Colonic mucosa (tissue), 4 donors: ENCODE measurements around the gene PHACTR1. TPM values are rescaled to one million over a fixed set of nuclear protein-coding genes. Genes with fewer than 3 reads are reported as not detected.

Experiments used
- DNase-seq: peaks from one replicate; pipeline ENCODE4 v3.0.0-alpha.2; 2020
- H3K27ac ChIP-seq: fragments of 200-600 bp; one replicate; pipeline ENCODE4 v1.8.0; 2021
- H3K27me3 ChIP-seq: fragments of 200-600 bp; one replicate; pipeline ENCODE4 v1.8.0; 2021
- H3K36me3 ChIP-seq: fragments of 200-600 bp; one replicate; pipeline ENCODE4 v1.8.0; 2021
- H3K4me1 ChIP-seq: fragments of 200-600 bp; one replicate; pipeline ENCODE4 v1.8.0; 2021; ENCODE audit warnings: mild to moderate bottlenecking
- H3K4me3 ChIP-seq: fragments of 200-600 bp; one replicate; pipeline ENCODE4 v1.8.0; 2021
- H3K9ac ChIP-seq, 2 donors: one replicate each; pipeline ENCODE4 v1.7.0; 2013; ENCODE audit warnings: control low read depth in 2 of 2, low read depth in 2 of 2, low read length in 2 of 2
- H3K9me3 ChIP-seq: fragments of 200-600 bp; one replicate; pipeline ENCODE4 v1.8.0; 2021
- intact Hi-C: fragments of 100-400 bp; cut with DNase I; formaldehyde crosslinking; loops from one replicate; pipeline ENCODE4 v1.14.1; 2022
- total RNA-seq, 2 donors: library from RNA; stranded (reverse); fragmentation: NEBNext Ultra II Directional in 1 of 2; extraction: Animal tissue kit (Norgen Biotek cat#: 25700) in 1 of 2; gene quantifications; one replicate each; pipeline ENCODE4 v1.2.1, GENCODE V29; 2021
- TF ChIP-seq, protein P1 (sequence below): fragments of 200-600 bp; IDR thresholded peaks from one replicate; pipeline ENCODE4 v1.8.0; 2022; ENCODE audit warnings: antibody characterized with exemption, mild to moderate bottlenecking
- donor health status: healthy.
- donor health status: DM: no; HTN: no; CAD: no.
- donor health status: DM: no; HTN: no; CAD: no.

The PHACTR1 gene
- total RNA-seq, 2 donors from 2014 or later: 1.7 to 2.2 TPM

DNA sequence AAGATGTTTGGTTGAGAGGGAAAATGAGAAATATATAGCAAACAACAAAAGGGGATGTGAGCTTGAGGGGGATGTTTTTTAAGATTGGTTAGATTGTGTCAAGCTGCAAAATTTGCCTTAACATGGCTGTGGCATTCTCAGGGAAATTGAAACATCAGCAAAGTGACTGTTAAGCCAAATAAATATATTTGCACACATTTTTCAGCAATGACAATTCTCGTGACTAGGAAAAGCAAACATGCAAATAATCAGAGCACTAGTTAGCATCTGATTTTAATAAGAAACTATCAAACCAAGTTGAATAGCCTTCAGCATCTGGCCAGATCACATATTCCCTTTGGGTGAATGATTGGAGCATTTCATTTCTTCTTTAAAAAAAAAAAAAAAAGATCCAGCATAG lies 349.0 kb downstream of the PHACTR1 start:
- Histone ChIP-seq H3K4me1 (no peaks in the 10 kb centered on the region), H3K9ac (no peak overlapping the region), H3K4me3 (no peak overlapping the region), H3K36me3 (no peaks in the 10 kb centered on the region), H3K27ac (no peak overlapping the region), H3K27me3 (no peaks in the 10 kb centered on the region), H3K9me3 (no peaks in the 10 kb centered on the region)
- DNase-seq: no peak
- intact Hi-C loops: no loop called here
- TF ChIP-seq, protein P1, sequence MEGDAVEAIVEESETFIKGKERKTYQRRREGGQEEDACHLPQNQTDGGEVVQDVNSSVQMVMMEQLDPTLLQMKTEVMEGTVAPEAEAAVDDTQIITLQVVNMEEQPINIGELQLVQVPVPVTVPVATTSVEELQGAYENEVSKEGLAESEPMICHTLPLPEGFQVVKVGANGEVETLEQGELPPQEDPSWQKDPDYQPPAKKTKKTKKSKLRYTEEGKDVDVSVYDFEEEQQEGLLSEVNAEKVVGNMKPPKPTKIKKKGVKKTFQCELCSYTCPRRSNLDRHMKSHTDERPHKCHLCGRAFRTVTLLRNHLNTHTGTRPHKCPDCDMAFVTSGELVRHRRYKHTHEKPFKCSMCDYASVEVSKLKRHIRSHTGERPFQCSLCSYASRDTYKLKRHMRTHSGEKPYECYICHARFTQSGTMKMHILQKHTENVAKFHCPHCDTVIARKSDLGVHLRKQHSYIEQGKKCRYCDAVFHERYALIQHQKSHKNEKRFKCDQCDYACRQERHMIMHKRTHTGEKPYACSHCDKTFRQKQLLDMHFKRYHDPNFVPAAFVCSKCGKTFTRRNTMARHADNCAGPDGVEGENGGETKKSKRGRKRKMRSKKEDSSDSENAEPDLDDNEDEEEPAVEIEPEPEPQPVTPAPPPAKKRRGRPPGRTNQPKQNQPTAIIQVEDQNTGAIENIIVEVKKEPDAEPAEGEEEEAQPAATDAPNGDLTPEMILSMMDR: no peak

DNA sequence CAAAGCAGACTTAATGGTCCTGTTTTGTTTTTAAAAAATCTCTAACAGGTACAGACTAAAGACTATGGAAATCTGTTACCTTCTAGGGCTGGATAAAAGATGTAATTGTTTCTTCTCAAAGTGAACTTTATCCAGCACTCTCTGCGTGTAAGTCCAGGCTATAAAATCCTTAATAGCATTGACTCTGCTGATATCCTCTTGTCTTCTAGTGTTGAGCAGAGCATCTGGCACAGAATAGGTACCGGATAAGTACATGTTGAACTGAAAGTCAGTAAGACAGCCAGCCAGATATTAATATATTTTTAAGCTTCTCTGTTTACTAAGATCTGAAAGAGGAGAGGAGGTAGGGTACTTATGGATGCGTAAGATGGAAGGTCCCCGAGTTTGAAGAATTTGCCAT lies 349.5 kb downstream of the PHACTR1 start:
- no peaks in the 10 kb centered on the region for H3K9me3 ChIP-seq
- no peak overlapping the region for H3K9ac ChIP-seq
- DNase-seq: no peak
- intact Hi-C loops: no loop called here
- TF ChIP-seq, protein P1: no peak
- no peaks in the 10 kb centered on the region for H3K4me1 ChIP-seq
- no peaks in the 10 kb centered on the region for H3K27me3 ChIP-seq
- no peaks in the 10 kb centered on the region for H3K36me3 ChIP-seq
- H3K4me3 ChIP-seq: no peak overlapping the region
- no peak overlapping the region for H3K27ac ChIP-seq

DNA sequence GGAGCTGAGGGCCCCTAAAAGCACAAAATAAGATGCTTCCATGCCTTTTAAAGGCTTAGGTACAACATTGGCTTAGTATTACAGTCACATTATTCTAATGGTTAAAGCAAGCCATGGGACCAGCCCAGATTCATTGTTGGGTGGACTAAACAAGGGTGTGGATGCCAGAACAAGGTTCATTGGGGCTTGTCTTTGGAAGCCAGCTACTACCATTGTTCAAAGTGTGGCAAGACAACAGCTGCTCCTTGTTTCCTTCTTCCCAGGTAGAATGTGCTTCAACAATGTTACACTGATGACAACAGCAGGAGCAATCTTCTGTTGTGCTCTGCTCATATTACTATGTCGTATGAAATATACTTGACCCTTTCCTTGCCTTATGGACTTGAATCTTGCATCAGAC lies 350.3 kb downstream of the PHACTR1 start:
- intact Hi-C loops: no loop called here
- no peaks in the 10 kb centered on the region for H3K4me1 ChIP-seq
- H3K27ac ChIP-seq: no peak overlapping the region
- TF ChIP-seq, protein P1: no peak
- no peak for DNase-seq
- H3K9me3 ChIP-seq: no peaks in the 10 kb centered on the region
- H3K9ac ChIP-seq: no peak overlapping the region
- H3K4me3 ChIP-seq: no peak overlapping the region
- no peaks in the 10 kb centered on the region for H3K36me3 ChIP-seq
- no peaks in the 10 kb centered on the region for H3K27me3 ChIP-seq

DNA sequence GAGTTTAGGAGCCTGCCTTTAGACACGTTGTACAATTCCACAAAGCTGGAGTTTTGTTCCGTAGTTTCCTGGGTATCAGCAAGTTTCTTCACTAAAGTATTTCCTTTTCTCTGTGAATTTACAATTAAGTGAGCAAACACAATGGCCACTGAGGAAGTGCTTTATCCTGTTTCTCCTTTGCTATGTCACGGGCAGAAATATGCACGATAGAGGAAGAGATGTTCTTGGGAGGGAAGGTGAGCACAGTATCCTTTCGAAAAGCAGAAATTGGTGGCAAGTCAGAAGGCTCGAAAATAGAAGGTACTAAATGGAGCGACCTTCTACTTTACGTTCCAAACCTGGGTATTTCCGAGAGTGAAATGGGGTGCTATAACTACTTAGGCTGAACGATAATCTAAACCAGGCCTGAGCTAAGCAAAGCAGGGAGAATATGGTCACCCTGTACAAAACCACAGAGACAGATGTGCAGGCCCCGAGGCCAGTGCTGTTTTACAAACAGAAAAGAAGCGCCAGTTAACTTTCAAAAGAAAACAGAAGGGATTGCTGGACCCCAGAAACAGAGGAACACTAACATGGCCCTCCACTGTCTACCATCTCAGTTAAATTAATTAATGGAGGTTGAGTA lies 352.1 kb downstream of the PHACTR1 start:
- Histone ChIP-seq H3K4me3 (no peak overlapping the region), H3K27me3 (no peaks in the 10 kb centered on the region), H3K4me1 (no peaks in the 10 kb centered on the region), H3K9ac (no peak overlapping the region), H3K27ac (no peak overlapping the region), H3K9me3 (no peaks in the 10 kb centered on the region), H3K36me3 (no peaks in the 10 kb centered on the region)
- TF ChIP-seq, protein P1: no peak
- no peak for DNase-seq
- intact Hi-C loops: no loop called here

DNA sequence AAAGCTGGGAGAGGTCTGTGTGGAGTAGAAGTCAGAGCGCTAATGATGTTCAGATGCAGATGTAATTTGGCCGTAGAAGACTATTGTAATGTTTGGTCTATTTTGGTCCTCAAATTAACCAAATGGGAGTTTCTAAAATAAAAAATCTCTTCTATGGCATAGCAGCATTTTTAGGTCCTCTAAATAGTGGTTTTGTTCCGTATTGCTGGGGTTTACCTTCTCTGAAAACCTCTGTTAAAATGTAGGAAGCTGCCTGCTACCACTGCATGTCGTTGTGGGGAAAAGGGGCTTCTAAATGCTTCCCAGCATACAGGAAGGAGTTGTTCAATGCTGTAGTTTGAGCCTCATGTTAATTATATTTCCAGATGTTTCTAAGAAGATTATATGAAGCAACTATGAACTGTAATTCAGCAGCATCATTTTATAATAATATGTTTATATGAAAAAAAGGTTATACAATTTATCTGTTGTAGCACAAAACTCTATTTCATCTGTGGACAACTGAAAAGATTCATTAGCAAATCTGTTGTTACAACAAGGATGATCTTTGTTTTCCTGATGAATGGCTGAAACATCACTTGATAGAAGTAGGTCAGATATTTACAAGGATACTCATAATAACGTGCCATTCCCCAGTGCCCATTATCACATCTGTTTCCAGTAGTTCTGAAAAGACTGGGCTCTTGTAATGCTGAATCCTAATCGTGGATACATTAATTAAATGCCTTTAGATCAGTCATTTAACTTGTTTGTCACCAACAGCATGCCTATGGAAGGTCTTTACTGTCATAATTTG lies 355.2 kb downstream of the PHACTR1 start:
- no peak overlapping the region for H3K27ac ChIP-seq
- H3K27me3 ChIP-seq: no peaks in the 10 kb centered on the region
- H3K9ac ChIP-seq: no peak overlapping the region
- no peak for DNase-seq
- H3K36me3 ChIP-seq: no peaks in the 10 kb centered on the region
- no peak overlapping the region for H3K4me3 ChIP-seq
- no peaks in the 10 kb centered on the region for H3K9me3 ChIP-seq
- TF ChIP-seq, protein P1: no peak
- intact Hi-C loops: no loop called here
- H3K4me1 ChIP-seq: no peaks in the 10 kb centered on the region
